KMS-11 (cell line): ENCODE measurements around the gene CBX8.

ENCODE experiments used
- H2AFZ ChIP-seq: fragments of 200-600 bp; sonication (generic); 2 replicates; pipeline ENCODE4 v1.6.1; 2016; ENCODE audit warnings: antibody characterized with exemption, mixed run types, low read depth
- H3K27ac ChIP-seq: fragments of 200-600 bp; sonication (generic); 2 replicates; pipeline ENCODE4 v1.6.1; 2016; ENCODE audit warnings: mild to moderate bottlenecking, mixed run types
- H3K27me3 ChIP-seq: fragments of 200-600 bp; sonication (generic); 2 replicates; pipeline ENCODE4 v1.6.1; 2017; ENCODE audit warnings: mild to moderate bottlenecking, low read depth, mixed run types, moderate library complexity; ENCODE audit not compliant: insufficient read depth
- H3K36me3 ChIP-seq: fragments of 200-600 bp; sonication (generic); 2 replicates; pipeline ENCODE4 v1.6.1; 2017; ENCODE audit warnings: mild to moderate bottlenecking, mixed run types; ENCODE audit not compliant: insufficient read depth
- H3K4me1 ChIP-seq: fragments of 200-600 bp; sonication (generic); 2 replicates; pipeline ENCODE4 v1.6.1; 2016; ENCODE audit warnings: mild to moderate bottlenecking, low read depth, mixed run types; ENCODE audit not compliant: poor library complexity, severe bottlenecking
- H3K4me2 ChIP-seq: fragments of 200-600 bp; sonication (generic); 2 replicates; pipeline ENCODE4 v1.7.0; 2016; ENCODE audit warnings: mild to moderate bottlenecking, mixed run types
- H3K4me3 ChIP-seq: fragments of 200-600 bp; sonication (generic); IDR thresholded peaks from 2 replicates; pipeline ENCODE4 v1.6.1; 2017; ENCODE audit warnings: low read depth, low read length, mixed read lengths; ENCODE audit not compliant: insufficient read depth
- H3K79me2 ChIP-seq: fragments of 200-600 bp; sonication (generic); 2 replicates; pipeline ENCODE4 v1.6.1; 2016; ENCODE audit warnings: low read depth, mixed run types; ENCODE audit not compliant: insufficient read depth
- H3K9ac ChIP-seq: fragments of 200-600 bp; sonication (generic); 2 replicates; pipeline ENCODE4 v1.6.1; 2016; ENCODE audit warnings: mild to moderate bottlenecking, mixed run types
- H4K20me1 ChIP-seq: fragments of 200-600 bp; sonication (generic); 2 replicates; pipeline ENCODE4 v1.6.1; 2016; ENCODE audit warnings: mild to moderate bottlenecking, mixed run types; ENCODE audit not compliant: insufficient read depth
- CTCF ChIP-seq: fragments of 200-600 bp; sonication (generic); conservative IDR thresholded peaks from 2 replicates; pipeline ENCODE4 v1.6.1; 2017; ENCODE audit warnings: low read depth, mild to moderate bottlenecking, antibody characterized with exemption, low read length, moderate library complexity, mixed read lengths

CBX8 gene

DNA sequence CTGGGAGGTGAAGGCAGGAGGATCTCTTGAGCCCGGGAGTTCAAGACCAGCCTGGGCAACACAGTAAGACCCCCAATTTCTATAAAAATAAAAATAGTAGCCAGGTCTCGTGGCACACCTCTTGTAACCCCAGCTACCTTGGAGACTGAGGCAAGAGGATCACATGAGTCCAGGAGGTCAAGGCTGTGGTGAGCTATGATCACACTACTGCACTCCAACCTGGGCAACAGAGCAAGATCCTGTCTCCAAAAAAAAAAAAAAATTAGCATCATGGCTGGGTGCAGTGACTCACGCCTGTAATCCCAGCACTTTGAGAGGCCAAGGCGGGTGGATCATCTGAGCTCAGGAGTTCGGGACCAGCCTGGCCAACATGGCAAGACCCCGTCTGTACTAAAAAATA is 25.6 kb downstream of the CBX8 start:
- Histone ChIP-seq H3K27me3 (peaks cover 97% of the 10 kb centered on the region), H3K27ac (no peak overlapping the region), H3K79me2 (no peaks in the 10 kb centered on the region), H2AFZ (no peak overlapping the region), H3K4me3 (no peak overlapping the region), H3K4me1 (no peaks in the 10 kb centered on the region), H3K4me2 (no peak overlapping the region), H4K20me1 (no peaks in the 10 kb centered on the region), H3K9ac (no peak overlapping the region), H3K36me3 (no peaks in the 10 kb centered on the region)
- TF ChIP-seq CTCF = no peak

- no peak for TF ChIP-seq CTCF
- no peaks in the 10 kb centered on the region for H3K79me2 ChIP-seq
- H3K36me3 ChIP-seq = no peaks in the 10 kb centered on the region
- H3K27me3 ChIP-seq = peaks cover 97% of the 10 kb centered on the region
- no peaks in the 10 kb centered on the region for H4K20me1 ChIP-seq
- H2AFZ ChIP-seq = no peak overlapping the region
- no peaks in the 10 kb centered on the region for H3K4me1 ChIP-seq
- no peak overlapping the region for H3K4me2 ChIP-seq
- no peak overlapping the region for H3K9ac ChIP-seq
- no peak overlapping the region for H3K27ac ChIP-seq
- no peak overlapping the region for H3K4me3 ChIP-seq
Measured at GRCh38 chr17:79769570-79770506, 27.0 kb downstream of the CBX8 start.

DNA sequence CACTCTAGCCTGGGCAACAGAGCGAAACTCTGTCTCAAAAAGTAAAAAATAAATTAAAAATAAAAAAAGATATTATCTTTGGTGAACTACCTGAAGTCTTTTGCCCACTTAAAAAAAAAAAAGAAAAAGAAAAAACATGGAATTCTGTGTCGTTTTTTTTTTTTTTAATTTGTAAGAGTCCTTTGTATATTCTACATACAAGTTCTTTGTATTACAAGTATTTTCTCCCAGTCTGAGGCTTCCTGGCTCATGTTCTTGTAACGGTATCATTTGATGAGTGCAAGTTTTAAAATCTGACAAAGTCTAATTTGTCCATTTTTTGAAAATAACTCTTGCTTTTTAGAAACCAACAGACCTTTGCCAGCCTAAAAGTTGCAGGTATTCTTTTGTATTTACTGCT is 31.2 kb downstream of the CBX8 start:
- Histone ChIP-seq H3K9ac (no peak overlapping the region), H3K4me3 (no peak overlapping the region), H4K20me1 (no peaks in the 10 kb centered on the region), H3K79me2 (no peaks in the 10 kb centered on the region), H3K27me3 (peaks cover 94% of the 10 kb centered on the region), H3K4me2 (no peak overlapping the region), H2AFZ (no peak overlapping the region), H3K27ac (no peak overlapping the region), H3K4me1 (no peaks in the 10 kb centered on the region), H3K36me3 (no peaks in the 10 kb centered on the region)
- TF ChIP-seq CTCF = no peak

GRCh38 chr17:79761894-79762589 is 34.8 kb downstream of the CBX8 start:
- Histone ChIP-seq H3K27ac (no peak overlapping the region), H3K4me3 (no peak overlapping the region), H3K36me3 (no peaks in the 10 kb centered on the region), H2AFZ (no peak overlapping the region; the same call in 1 of the 2 replicates), H3K4me2 (no peak overlapping the region), H3K4me1 (no peaks in the 10 kb centered on the region), H3K27me3 (peaks cover 96% of the 10 kb centered on the region), H3K9ac (no peak overlapping the region), H4K20me1 (no peaks in the 10 kb centered on the region), H3K79me2 (no peaks in the 10 kb centered on the region)
- no peak for TF ChIP-seq CTCF
